NT2/D1 (cell line): Measurements from ENCODE around the gene ZNF366.

Experiments used
- DNase-seq: peaks from one replicate; pipeline ENCODE4 v3.0.0-alpha.2; 2011; ENCODE audit warnings: low read depth, low spot score
- H3K27me3 ChIP-seq: 2 replicates; pipeline ENCODE4 v1.6.0; 2011; ENCODE audit warnings: mild to moderate bottlenecking; ENCODE audit not compliant: insufficient read length, insufficient read depth
- H3K36me3 ChIP-seq: 2 replicates; pipeline ENCODE4 v1.6.1; 2011; ENCODE audit warnings: mild to moderate bottlenecking, low read length, mixed read lengths; ENCODE audit not compliant: insufficient read depth, insufficient read length
- H3K4me1 ChIP-seq: 2 replicates; pipeline ENCODE4 v1.5.1; 2011; ENCODE audit not compliant: insufficient read depth, insufficient read length
- H3K4me3 ChIP-seq: 2 replicates; pipeline ENCODE4 v1.5.1; 2011; ENCODE audit warnings: low read depth; ENCODE audit not compliant: insufficient read length
- H3K9ac ChIP-seq: 2 replicates; pipeline ENCODE4 v1.6.0; 2011; ENCODE audit warnings: low read depth; ENCODE audit not compliant: insufficient read length
- H3K9me3 ChIP-seq: 2 replicates; pipeline ENCODE4 v1.5.1; 2011; ENCODE audit warnings: mild to moderate bottlenecking, low read length; ENCODE audit not compliant: insufficient read depth
- SUZ12 ChIP-seq: IDR thresholded peaks from 2 replicates; pipeline ENCODE4 v1.6.1; 2011; ENCODE audit not compliant: insufficient read length, insufficient read depth; ENCODE audit errors: extremely low read depth
- YY1 ChIP-seq: IDR thresholded peaks from 2 replicates; pipeline ENCODE4 v1.6.1; 2011; ENCODE audit not compliant: insufficient read length, insufficient read depth
- ZNF274 ChIP-seq: IDR thresholded peaks from 2 replicates; pipeline ENCODE4 v1.6.1; 2011; ENCODE audit warnings: mild to moderate bottlenecking, low read depth, low read length

The ZNF366 gene

GRCh38 chr5:72478276-72478675 lies 28.9 kb downstream of the ZNF366 start:
- TF ChIP-seq SUZ12 (no peak), YY1 (no peak), ZNF274 (no peak)

GRCh38 chr5:72477644-72478043 lies 29.6 kb downstream of the ZNF366 start:
- H3K36me3 ChIP-seq, result no peaks in the 10 kb centered on the region
- no peak for TF ChIP-seq ZNF274

More at GRCh38 chr5:72478276-72478675, 28.9 kb downstream of the ZNF366 start:
- H3K9me3 ChIP-seq, result no peaks in the 10 kb centered on the region
- H3K4me3 ChIP-seq, result no peak overlapping the region
- no peaks in the 10 kb centered on the region for H3K4me1 ChIP-seq
- no peaks in the 10 kb centered on the region for H3K36me3 ChIP-seq
- H3K9ac ChIP-seq, result no peak overlapping the region
- H3K27me3 ChIP-seq, result no peaks in the 10 kb centered on the region
- DNase-seq, result no peak

GRCh38 chr5:72477176-72477575 lies 30.0 kb downstream of the ZNF366 start:
- Histone ChIP-seq H3K9me3 (no peaks in the 10 kb centered on the region), H3K36me3 (no peaks in the 10 kb centered on the region), H3K27me3 (no peaks in the 10 kb centered on the region), H3K9ac (no peak overlapping the region), H3K4me1 (no peaks in the 10 kb centered on the region), H3K4me3 (no peak overlapping the region)
- DNase-seq, result no peak
- TF ChIP-seq SUZ12, result no peak
- TF ChIP-seq YY1, result no peak
- no peak for TF ChIP-seq ZNF274

More at GRCh38 chr5:72477644-72478043, 29.6 kb downstream of the ZNF366 start:
- no peak for DNase-seq
- Histone ChIP-seq H3K4me3 (no peak overlapping the region), H3K9me3 (no peaks in the 10 kb centered on the region), H3K4me1 (no peaks in the 10 kb centered on the region), H3K27me3 (no peaks in the 10 kb centered on the region), H3K9ac (no peak overlapping the region)

- DNase-seq, result no peak
- Histone ChIP-seq H3K4me3 (no peak overlapping the region), H3K4me1 (no peaks in the 10 kb centered on the region), H3K36me3 (no peaks in the 10 kb centered on the region), H3K9me3 (no peaks in the 10 kb centered on the region), H3K27me3 (no peaks in the 10 kb centered on the region), H3K9ac (no peak overlapping the region)
- TF ChIP-seq SUZ12 (no peak), YY1 (no peak), ZNF274 (no peak)
Measured at GRCh38 chr5:72476721-72477120, 30.5 kb downstream of the ZNF366 start.

DNA sequence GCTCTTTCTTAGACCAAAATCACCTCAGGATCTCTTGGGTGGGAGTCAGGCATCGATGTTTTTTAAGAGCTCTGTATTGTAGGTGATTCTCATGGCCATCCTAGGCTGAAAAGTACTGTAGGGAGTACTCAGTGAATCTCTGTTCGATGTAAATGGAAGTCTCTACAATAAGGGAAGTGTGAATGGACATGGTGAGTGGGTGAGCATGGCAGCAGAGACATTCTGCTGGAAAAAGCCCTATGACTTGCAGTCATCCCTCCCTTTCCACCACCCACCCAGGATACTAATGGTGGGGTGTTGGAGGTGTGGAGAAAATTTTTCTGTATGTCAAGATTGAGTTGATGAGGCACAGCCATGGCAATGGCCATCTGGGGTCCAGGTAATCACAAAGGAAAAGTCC lies 30.9 kb downstream of the ZNF366 start:
- Histone ChIP-seq H3K9ac (no peak overlapping the region), H3K4me3 (no peak overlapping the region), H3K36me3 (no peaks in the 10 kb centered on the region), H3K4me1 (no peaks in the 10 kb centered on the region), H3K27me3 (no peaks in the 10 kb centered on the region), H3K9me3 (no peaks in the 10 kb centered on the region)
- no peak for DNase-seq
- no peak for TF ChIP-seq SUZ12
- TF ChIP-seq YY1, result no peak
- no peak for TF ChIP-seq ZNF274

DNA sequence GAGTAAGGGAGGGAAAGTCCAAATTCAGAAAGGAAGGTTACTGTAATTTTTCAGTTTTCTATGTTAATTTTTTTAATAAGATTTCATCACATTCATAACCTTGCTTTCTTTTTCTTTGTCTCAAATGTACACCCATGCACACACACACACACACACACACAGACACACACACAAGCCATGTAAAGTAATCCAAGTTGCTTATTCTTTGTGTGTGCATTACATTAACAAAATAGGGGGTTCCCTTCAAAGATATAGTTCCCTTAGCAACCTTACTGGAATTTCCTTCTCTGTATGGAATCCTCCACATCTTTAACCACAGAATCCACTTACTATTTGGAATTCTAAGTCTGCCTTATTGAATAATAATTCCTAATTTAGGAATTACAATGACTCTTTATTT lies 32.7 kb downstream of the ZNF366 start:
- H3K9ac ChIP-seq, result no peak overlapping the region
- H3K4me1 ChIP-seq, result no peaks in the 10 kb centered on the region
- H3K9me3 ChIP-seq, result no peaks in the 10 kb centered on the region
- no peaks in the 10 kb centered on the region for H3K27me3 ChIP-seq
- no peak overlapping the region for H3K4me3 ChIP-seq
- no peaks in the 10 kb centered on the region for H3K36me3 ChIP-seq
- no peak for DNase-seq
- TF ChIP-seq SUZ12 (no peak), ZNF274 (no peak), YY1 (no peak)

DNA sequence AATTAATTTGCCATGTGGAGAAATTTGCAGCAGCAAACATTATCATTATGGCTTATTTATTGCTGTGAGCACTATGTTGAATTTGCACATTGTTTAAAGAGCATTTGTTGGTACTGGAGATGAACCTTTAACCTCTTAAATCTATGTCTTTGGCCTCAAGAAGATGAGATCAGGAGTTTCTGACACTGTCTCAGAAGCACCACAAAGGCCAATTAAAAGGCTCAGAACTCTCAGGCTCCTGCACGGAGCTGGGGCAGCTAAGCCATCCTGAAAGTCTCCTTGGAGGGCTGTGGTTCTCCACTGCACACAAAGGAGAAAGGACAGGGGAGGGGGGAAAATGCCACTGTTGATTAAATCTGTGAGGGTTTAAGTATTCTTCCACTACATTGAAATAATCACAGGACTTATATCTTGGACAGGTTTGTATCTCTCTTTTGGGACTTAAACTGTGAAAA lies 33.1 kb downstream of the ZNF366 start:
- TF ChIP-seq YY1, result no peak
- TF ChIP-seq ZNF274, result no peak
- no peak for TF ChIP-seq SUZ12
- no peak for DNase-seq
- H3K27me3 ChIP-seq, result no peaks in the 10 kb centered on the region
- H3K4me1 ChIP-seq, result no peaks in the 10 kb centered on the region
- H3K4me3 ChIP-seq, result no peak overlapping the region
- H3K9me3 ChIP-seq, result no peaks in the 10 kb centered on the region
- no peaks in the 10 kb centered on the region for H3K36me3 ChIP-seq
- no peak overlapping the region for H3K9ac ChIP-seq
